GM21723 (cell line): Measurements from ENCODE around the gene NPPB.

ENCODE experiments used
- ATAC-seq: cut with Tn5 transposase; IDR thresholded peaks from one replicate; pipeline ENCODE4 v1.9.1; 2021; ENCODE audit warnings: mild to moderate bottlenecking, moderate library complexity; ENCODE audit not compliant: unreplicated experiment

The NPPB gene

GRCh38 chr1:11858968-11859871 lies 475 bp upstream of the NPPB start:
- ATAC-seq: no peak

- ATAC-seq: no peak
These were observed 587 bp downstream of the NPPB start for GRCh38 chr1:11858158-11858557.

- ATAC-seq: no peak
These were observed 1.4 kb downstream of the NPPB start for GRCh38 chr1:11857164-11857851.

GRCh38 chr1:11856698-11857097 lies 2.0 kb downstream of the NPPB start:
- no peak for ATAC-seq

GRCh38 chr1:11855430-11855829 lies 3.3 kb downstream of the NPPB start:
- no peak for ATAC-seq

GRCh38 chr1:11854519-11854918 lies 4.2 kb downstream of the NPPB start:
- no peak for ATAC-seq

GRCh38 chr1:11851180-11851579 lies 7.6 kb downstream of the NPPB start:
- ATAC-seq: no peak

GRCh38 chr1:11850156-11850555 lies 8.6 kb downstream of the NPPB start:
- ATAC-seq: no peak

- ATAC-seq: no peak
These were observed 10.4 kb downstream of the NPPB start for GRCh38 chr1:11848373-11848700.

GRCh38 chr1:11847667-11848372 lies 10.9 kb downstream of the NPPB start, which contains the start of gene NPPA:
TSS of gene NPPA (minus strand) at chr1:11847783. CDS start at chr1:11847684, 99 bp downstream.
- no peak for ATAC-seq

- ATAC-seq: no peak
These were observed 13.0 kb downstream of the NPPB start for GRCh38 chr1:11845641-11846335.

GRCh38 chr1:11842154-11843041 lies 16.3 kb downstream of the NPPB start:
- no peak for ATAC-seq

- ATAC-seq: no peak
These were observed 17.2 kb downstream of the NPPB start for GRCh38 chr1:11841245-11842153.

GRCh38 chr1:11839727-11840705 lies 18.7 kb downstream of the NPPB start:
- ATAC-seq: no peak

GRCh38 chr1:11838349-11839272 lies 20.1 kb downstream of the NPPB start:
- ATAC-seq: no peak

GRCh38 chr1:11837767-11838348 lies 20.9 kb downstream of the NPPB start:
- ATAC-seq: no peak
